Vagina (tissue), 2 donors: Measurements from ENCODE around the gene GHR.

Experiments
- CTCF ChIP-seq, 3 experiments: fragments of 450-650 bp in 2 of 3; fragments of 200-600 bp in 1 of 3; sonication (generic) in 1 of 3; IDR thresholded peaks; one replicate each; pipeline ENCODE4 v1.5.1; 2017 to 2019; ENCODE audit warnings: antibody characterized with exemption in 3 of 3, mild to moderate bottlenecking in 2 of 3, moderate library complexity in 2 of 3
- POLR2A ChIP-seq, 2 donors: fragments of 450-650 bp; IDR thresholded peaks; one replicate each; pipeline ENCODE4 v1.6.1; 2017; ENCODE audit warnings: antibody characterized with exemption in 2 of 2, mild to moderate bottlenecking in 2 of 2, moderate library complexity in 2 of 2
- POLR2AphosphoS5 ChIP-seq, 2 donors: sonication (generic); formaldehyde crosslinking; IDR thresholded peaks; one replicate each; pipeline ENCODE4 v1.9.0; 2017; ENCODE audit warnings: antibody characterized with exemption in 2 of 2, mild to moderate bottlenecking in 2 of 2, low read depth in 1 of 2; ENCODE audit not compliant: insufficient read depth in 1 of 2

- no peak for TF ChIP-seq POLR2AphosphoS5 (IDR thresholded peaks at IDR 0.05; ENCODE audit: insufficient read depth in 1 of 2, low read depth in 1 of 2)
- TF ChIP-seq POLR2A (IDR thresholded peaks at IDR 0.05), result no peak
- TF ChIP-seq CTCF (IDR thresholded peaks at IDR 0.05), result no peak
These were observed 230.5 kb downstream of the GHR start for GRCh38 chr5:42653705-42654104.
